NCI-H1105 (cell line): ENCODE measurements around the gene SULT2B1.

Source experiments
- DNase-seq: peaks from one replicate; lab custom pipeline; 2025; lab: John Stamatoyannopoulos, UW

The SULT2B1 gene

GRCh38 chr19:48600679-48601417 is 48.9 kb downstream of the SULT2B1 start:
- no peak for DNase-seq

GRCh38 chr19:48603001-48603400 is 51.0 kb downstream of the SULT2B1 start:
- no peak for DNase-seq

GRCh38 chr19:48603449-48603848 is 51.5 kb downstream of the SULT2B1 start:
- DNase-seq, result no peak

- no peak for DNase-seq
These were observed 51.9 kb downstream of the SULT2B1 start for GRCh38 chr19:48603850-48604249.

- no peak for DNase-seq
These were observed 54.7 kb downstream of the SULT2B1 start, which contains the start of gene SPACA4 for GRCh38 chr19:48606463-48607358. TSS of gene SPACA4 (plus strand) at chr19:48606742. CDS start at chr19:48606979, 237 bp downstream.

GRCh38 chr19:48607359-48607755 is 55.4 kb downstream of the SULT2B1 start:
- no peak for DNase-seq

GRCh38 chr19:48608798-48609263 is 56.9 kb downstream of the SULT2B1 start:
- no peak for DNase-seq

GRCh38 chr19:48609571-48610108 is 57.7 kb downstream of the SULT2B1 start:
- no peak for DNase-seq

GRCh38 chr19:48611872-48612271 is 59.9 kb downstream of the SULT2B1 start:
- no peak for DNase-seq

- DNase-seq, result no peak
These were observed 61.3 kb downstream of the SULT2B1 start for GRCh38 chr19:48613024-48613851.

- no peak for DNase-seq
These were observed 62.0 kb downstream of the SULT2B1 start for GRCh38 chr19:48613852-48614435.

GRCh38 chr19:48614436-48615230 is 62.7 kb downstream of the SULT2B1 start, which contains the start of gene FAM83E:
TSS of gene FAM83E (minus strand) at chr19:48615076. CDS start at chr19:48613372, 1,704 bp downstream.
- peak; percentile 74 for DNase-seq

GRCh38 chr19:48615231-48616040 is 63.5 kb downstream of the SULT2B1 start:
- DNase-seq, result no peak

- no peak for DNase-seq
These were observed 64.1 kb downstream of the SULT2B1 start for GRCh38 chr19:48616041-48616436.

- DNase-seq, result no peak
These were observed 64.6 kb downstream of the SULT2B1 start for GRCh38 chr19:48616491-48617056.

GRCh38 chr19:48617146-48617937 is 65.4 kb downstream of the SULT2B1 start:
- DNase-seq, result no peak

- no peak for DNase-seq
These were observed 66.4 kb downstream of the SULT2B1 start for GRCh38 chr19:48618278-48618915.
